Endothelial cell of umbilical vein (primary cell): ENCODE results near the gene RAD51B. TPM values are rescaled to one million over a fixed set of nuclear protein-coding genes. Genes with fewer than 3 reads are reported as not detected.

Experiments used
- BruUV-seq: library from RNA; stranded (reverse); fragments of 400-500 nt; replicated peaks from 2 replicates; lab custom pipeline; 2021; lab: Mats Ljungman, UMichigan
- CTCF ChIA-PET: fragments of 300-600, 350-600 bp; sonication (Branson Sonifier 250); formaldehyde crosslinking; loops from one replicate; lab custom pipeline; 2021; ENCODE audit warnings: antibody characterized with exemption, inconsistent platforms; lab: Charles Lee
- POLR2A ChIA-PET: fragments of 300-600, 350-600 bp; sonication (Branson Sonifier 250); formaldehyde crosslinking; loops from one replicate; lab custom pipeline; 2021; ENCODE audit warnings: antibody characterized with exemption, inconsistent platforms; lab: Charles Lee
- DNase-seq: peaks from one replicate; pipeline ENCODE4 v3.0.0-alpha.2; 2011; ENCODE audit warnings: low read depth, low spot score
- FAIRE-seq: peaks from 2 replicates; lab custom pipeline; 2011; peaks lifted over from hg19 to GRCh38; lab: Jason Lieb, UNC
- H2AFZ ChIP-seq: 2 replicates; pipeline ENCODE4 v1.6.0; 2012; ENCODE audit warnings: low read depth, low read length, control low read depth, inconsistent platforms
- H3K27ac ChIP-seq: 2 replicates; pipeline ENCODE4 v1.5.1; 2011; ENCODE audit warnings: low read depth, mild to moderate bottlenecking, control low read depth, low read length, moderate library complexity; ENCODE audit not compliant: insufficient read depth
- H3K27me3 ChIP-seq, 2 experiments: 2 replicates each; pipeline versions ENCODE4 v1.6.0 to v1.6.1; 2011; ENCODE audit warnings: low read length in 2 of 2, mixed read lengths in 1 of 2; ENCODE audit not compliant: control insufficient read depth in 2 of 2, insufficient read depth in 2 of 2
- H3K36me3 ChIP-seq, 2 experiments: 2 replicates in 1 of 2; 3 replicates in 1 of 2; pipeline ENCODE4 v1.5.1; 2011; ENCODE audit warnings: low read length in 2 of 2, mild to moderate bottlenecking in 1 of 2, moderate library complexity in 1 of 2; ENCODE audit not compliant: control insufficient read depth in 2 of 2, insufficient read depth in 2 of 2; ENCODE audit errors: extremely low read depth in 1 of 2
- H3K4me1 ChIP-seq: 3 replicates; pipeline ENCODE4 v1.5.1; 2011; ENCODE audit warnings: mild to moderate bottlenecking, low read length; ENCODE audit not compliant: control insufficient read depth, insufficient read depth; ENCODE audit errors: extremely low read depth
- H3K4me2 ChIP-seq: 2 replicates; pipeline ENCODE4 v1.6.1; 2011; ENCODE audit warnings: low read length, control low read depth, mixed read lengths; ENCODE audit not compliant: insufficient read depth
- H3K4me3 ChIP-seq, 3 experiments: fragments of 200-600 bp in 1 of 3; sonication (generic), shearing (Covaris generic) in 1 of 3; replicated peaks in 1 of 3; 2 replicates each; pipeline ENCODE4 v1.5.1; 2011 to 2016; ENCODE audit warnings: control low read depth in 3 of 3, low read length in 3 of 3, mild to moderate bottlenecking in 2 of 3, inconsistent platforms in 1 of 3, low read depth in 1 of 3, moderate library complexity in 1 of 3; ENCODE audit not compliant: insufficient read depth in 1 of 3
- H3K79me2 ChIP-seq: 2 replicates; pipeline ENCODE4 v1.6.0; 2012; ENCODE audit warnings: low read length, inconsistent platforms; ENCODE audit not compliant: control insufficient read depth, insufficient read depth
- H3K9ac ChIP-seq: replicated peaks from 2 replicates; pipeline ENCODE3; 2011; ENCODE audit warnings: low read length, control low read depth; ENCODE audit not compliant: insufficient read depth; ENCODE audit errors: extremely low read depth
- H3K9me1 ChIP-seq: replicated peaks from 3 replicates; pipeline ENCODE4 v1.6.0; 2011; ENCODE audit warnings: mild to moderate bottlenecking, low read length; ENCODE audit not compliant: control insufficient read depth, insufficient read depth; ENCODE audit errors: extremely low read depth
- H3K9me3 ChIP-seq: replicated peaks from 2 replicates; pipeline ENCODE4 v1.5.1; 2012; ENCODE audit warnings: low read length, inconsistent platforms; ENCODE audit not compliant: control insufficient read depth, insufficient read depth
- H4K20me1 ChIP-seq: replicated peaks from 2 replicates; pipeline ENCODE3; 2011; ENCODE audit warnings: mild to moderate bottlenecking, low read length; ENCODE audit not compliant: control insufficient read depth, insufficient read depth; ENCODE audit errors: extremely low read depth
- CTCF ChIP-seq, 2 donors: IDR thresholded peaks; 1 replicate in 1 of 2; 2 replicates in 1 of 2; pipeline ENCODE4 v1.5.1; 2011; ENCODE audit warnings: low read length in 2 of 2, mild to moderate bottlenecking in 2 of 2, moderate library complexity in 2 of 2, control low read depth in 1 of 2, inconsistent platforms in 1 of 2, low read depth in 1 of 2; ENCODE audit not compliant: insufficient read depth in 1 of 2; ENCODE audit errors: extremely low read depth in 1 of 2
- EZH2 ChIP-seq: IDR thresholded peaks from 2 replicates; pipeline ENCODE4 v1.6.1; 2012; ENCODE audit warnings: borderline replicate concordance, low read depth, mild to moderate bottlenecking, moderate library complexity, low read length, inconsistent platforms; ENCODE audit not compliant: severe bottlenecking
- FOS ChIP-seq: IDR thresholded peaks from 2 replicates; pipeline ENCODE4 v1.6.1; 2011; ENCODE audit warnings: mild to moderate bottlenecking, low read length, moderate library complexity, borderline replicate concordance; ENCODE audit not compliant: insufficient read depth
- GATA2 ChIP-seq: IDR thresholded peaks from 2 replicates; pipeline ENCODE4 v1.7.0; 2011; ENCODE audit warnings: low read depth, mild to moderate bottlenecking, moderate library complexity, mixed read lengths, low read length; ENCODE audit not compliant: insufficient read length, insufficient read depth
- JUN ChIP-seq: IDR thresholded peaks from 2 replicates; pipeline ENCODE4 v1.6.1; 2011; ENCODE audit warnings: borderline replicate concordance, low read depth; ENCODE audit not compliant: insufficient read length, insufficient read depth
- MAX ChIP-seq: IDR thresholded peaks from 2 replicates; pipeline ENCODE4 v1.6.1; 2011; ENCODE audit not compliant: insufficient read depth, insufficient read length
- MYC ChIP-seq: IDR thresholded peaks from one replicate; pipeline ENCODE4 v1.6.1; 2011; ENCODE audit warnings: mild to moderate bottlenecking, low read depth, low read length
- POLR2A ChIP-seq: IDR thresholded peaks from 2 replicates; pipeline ENCODE4 v1.6.1; 2012; ENCODE audit warnings: low read depth, mild to moderate bottlenecking, control low read depth, low read length
- POLR2AphosphoS5 ChIP-seq: IDR thresholded peaks from 2 replicates; pipeline ENCODE4 v1.6.1; 2012; ENCODE audit warnings: low read depth, mild to moderate bottlenecking, control low read depth, low read length, moderate library complexity; ENCODE audit not compliant: insufficient read depth
- dilution Hi-C: fragments of 300-500 bp; cut with MboI; formaldehyde crosslinking; loops from one replicate; pipeline ENCODE4 v1.15.0; 2019; ENCODE audit warnings: low sequenced_read_pairs; ENCODE audit not compliant: extremely low pct_ligation_motif_present
- intact Hi-C: fragments of 100-400 bp; cut with micrococcal nuclease; formaldehyde crosslinking; loops from one replicate; pipeline ENCODE4 v1.10.0; 2022
- polyA plus RNA-seq, 4 experiments: library from polyadenylated mRNA; depleted of rRNA in 3 of 4; stranded (reverse) in 3 of 4; unstranded in 1 of 4; fragments of >200 nt; gene quantifications; 2 replicates each; pipeline versions ENCODE4 v1.2.1 to v1.2.3, GENCODE V29; 2011 to 2012; ENCODE audit warnings: missing spikeins in 1 of 4
- total RNA-seq: library from RNA; stranded (reverse); gene quantifications from 2 replicates; pipeline ENCODE4 v1.2.3, GENCODE V29; 2021

The RAD51B gene
- total and polyA plus RNA-seq, 2 donors (not counting 3 experiments of a cell fraction or from before 2014, with no cell fraction given) = 3.9 to 19.0 TPM

DNA sequence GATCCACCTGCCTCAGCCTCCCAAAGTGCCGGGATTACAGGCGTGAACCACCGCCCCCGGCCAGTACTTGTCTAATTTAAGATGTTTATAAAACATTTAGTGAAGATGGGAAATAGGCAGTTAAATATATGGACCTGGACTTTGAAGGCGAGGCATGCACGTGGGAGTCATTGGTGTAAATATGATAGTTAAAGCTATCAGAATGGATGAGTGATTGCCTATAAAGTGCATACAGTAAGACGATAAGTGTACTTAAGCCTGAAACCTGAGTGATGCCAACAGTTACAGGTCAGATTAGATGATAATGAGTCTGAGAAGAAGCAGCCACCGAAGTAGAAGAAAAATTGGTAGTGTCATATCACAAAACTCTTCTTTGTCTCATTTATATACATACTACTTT is 11.5 kb downstream of the RAD51B start:
- Histone ChIP-seq H3K4me1 (no peaks in the 10 kb centered on the region), H3K79me2 (no peaks in the 10 kb centered on the region), H3K4me3 (no peak overlapping the region), H3K27ac (no peak overlapping the region), H3K9ac (no peak overlapping the region), H3K9me1 (no peaks in the 10 kb centered on the region), H3K36me3 (no peaks in the 10 kb centered on the region), H3K9me3 (peaks cover 2% of the 10 kb centered on the region), H3K27me3 (no peaks in the 10 kb centered on the region), H2AFZ (no peak overlapping the region), H3K4me2 (no peak overlapping the region), H4K20me1 (no peaks in the 10 kb centered on the region)
- DNase-seq (no peak), FAIRE-seq (no peak)
- BruUV-seq = no TSS peak
- intact Hi-C loops (no loop called here), dilution Hi-C loops (no loop called here)
- CTCF ChIA-PET = interaction anchor here (0.8 to 1.5 kb wide), 2 partner anchors 10 to 994 kb away, joined by 3 to 4 read pairs; no protein-coding TSS in a partner anchor
- TF ChIP-seq EZH2 (no peak), POLR2AphosphoS5 (no peak), JUN (no peak), MAX (no peak), MYC (no peak), GATA2 (no peak), FOS (no peak), POLR2A (no peak), CTCF (IDR thresholded peaks at IDR 0.05; ENCODE audit: extremely low read depth in 1 of 2, insufficient read depth in 1 of 2, low read depth in 1 of 2, low read length in 2 of 2) (no peak)
- POLR2A ChIA-PET = no interaction called here
